K562 (cell line): ENCODE measurements around the gene EGFR. TPM values are rescaled to one million over a fixed set of nuclear protein-coding genes. Genes with fewer than 3 reads are reported as not detected.

Experiments
- ATAC-seq: fragments of 200-7000 bp; cut with Tn5 transposase; 3 replicates; pipeline ENCODE4 v1.9.1; 2020; ENCODE audit warnings: moderate library complexity
- BruUV-seq: library from RNA; stranded (reverse); fragments of 400-500 nt; replicated peaks from 2 replicates; lab custom pipeline; 2021; lab: Mats Ljungman, UMichigan
- CTCF ChIA-PET: fragments of 300-600 bp; formaldehyde crosslinking; extraction: SDS; loops from one replicate; lab custom pipeline; 2021; ENCODE audit warnings: low intra/inter-chr PET ratio; lab: Yijun Ruan, JAX
- POLR2A ChIA-PET: fragments of 300-600, 350-650 bp; sonication (Branson Sonifier 250); formaldehyde crosslinking; extraction: SDS; loops from one replicate; lab custom pipeline; 2021; ENCODE audit warnings: antibody characterized with exemption, inconsistent platforms; lab: Yijun Ruan, JAX
- DNase-seq, 4 experiments: peaks; one replicate each; pipeline versions ENCODE4 v3.0.0 to v3.0.0-alpha.2; 2011 to 2018; ENCODE audit warnings: low spot score in 3 of 4, mixed read lengths in 3 of 4; ENCODE audit errors: extremely low read depth in 1 of 4
- FAIRE-seq: peaks from 2 replicates; lab custom pipeline; 2011; peaks lifted over from hg19 to GRCh38; lab: Jason Lieb, UNC
- H2AFZ ChIP-seq: 2 replicates; pipeline ENCODE4 v1.6.0; 2011; ENCODE audit warnings: low read depth, low read length, control low read depth, inconsistent platforms
- H3K27ac ChIP-seq: fragments of 200-600 bp; 3 replicates; pipeline ENCODE4 v1.8.0; 2011; ENCODE audit warnings: low read depth, mild to moderate bottlenecking, control low read depth, inconsistent platforms, low read length, moderate library complexity, mixed read lengths; ENCODE audit errors: extremely low read depth
- H3K27me3 ChIP-seq, 2 experiments: fragments of 300-600 bp in 1 of 2; 2 replicates in 1 of 2; 3 replicates in 1 of 2; pipeline versions ENCODE4 v1.6.0 to v1.8.0; 2011; ENCODE audit warnings: inconsistent platforms in 2 of 2, low read length in 2 of 2, mild to moderate bottlenecking in 1 of 2, mixed read lengths in 1 of 2, moderate library complexity in 1 of 2; ENCODE audit not compliant: control insufficient read depth in 2 of 2, insufficient read depth in 2 of 2
- H3K36me3 ChIP-seq: fragments of 300-600 bp; 3 replicates; pipeline ENCODE4 v1.8.0; 2011; ENCODE audit warnings: mild to moderate bottlenecking, low read length, inconsistent platforms; ENCODE audit not compliant: control insufficient read depth, insufficient read depth
- H3K4me1 ChIP-seq, 2 experiments: fragments of 200-600 bp in 1 of 2; replicated peaks in 1 of 2; 2 replicates in 1 of 2; 3 replicates in 1 of 2; pipeline versions ENCODE4 v1.5.1 to v1.8.0; 2011; ENCODE audit warnings: inconsistent platforms in 2 of 2, low read length in 2 of 2, mild to moderate bottlenecking in 1 of 2, mixed read lengths in 1 of 2, moderate library complexity in 1 of 2; ENCODE audit not compliant: control insufficient read depth in 2 of 2, insufficient read depth in 2 of 2
- H3K4me2 ChIP-seq: 2 replicates; pipeline ENCODE4 v1.6.1; 2011; ENCODE audit warnings: low read length, control low read depth, inconsistent platforms, mixed read lengths; ENCODE audit not compliant: insufficient read depth
- H3K4me3 ChIP-seq: fragments of 200-600 bp; sonication (generic), shearing (Covaris generic); 2 replicates; pipeline ENCODE4 v1.5.1; 2016; ENCODE audit warnings: control low read depth, inconsistent platforms
- H3K79me2 ChIP-seq: fragments of 200-600 bp; 3 replicates; pipeline ENCODE4 v1.8.0; 2011; ENCODE audit warnings: low read length, inconsistent platforms; ENCODE audit not compliant: control insufficient read depth, insufficient read depth
- H3K9ac ChIP-seq, 2 experiments: 2 replicates each; pipeline versions ENCODE4 v1.6.0 to v1.6.1; 2011; ENCODE audit warnings: low read depth in 2 of 2, low read length in 2 of 2, control low read depth in 1 of 2, inconsistent platforms in 1 of 2, mild to moderate bottlenecking in 1 of 2, mixed read lengths in 1 of 2; ENCODE audit not compliant: insufficient read depth in 1 of 2
- H3K9me1 ChIP-seq: one replicate; pipeline ENCODE4 v1.6.0; 2011; ENCODE audit warnings: inconsistent platforms, mild to moderate bottlenecking, low read length, moderate library complexity; ENCODE audit not compliant: control insufficient read depth, insufficient read depth
- H3K9me3 ChIP-seq: replicated peaks from 2 replicates; pipeline ENCODE4 v1.5.1; 2011; ENCODE audit warnings: low read depth, low read length, inconsistent platforms; ENCODE audit not compliant: control insufficient read depth, insufficient read depth
- H4K20me1 ChIP-seq: replicated peaks from 2 replicates; pipeline ENCODE4 v1.6.1; 2011; ENCODE audit warnings: low read length, inconsistent platforms, mixed read lengths; ENCODE audit not compliant: control insufficient read depth, insufficient read depth
- EP300 ChIP-seq: IDR thresholded peaks from 2 replicates; pipeline ENCODE4 v1.6.1; 2012; ENCODE audit warnings: low read length, improper control_type of control experiment
- FUS ChIP-seq: fragments of 200-400 bp; formaldehyde crosslinking; optimal IDR thresholded peaks from 2 replicates; pipeline ENCODE3; 2017; ENCODE audit warnings: low read depth, low read length
- HMG20B ChIP-seq: fragments of 250-450 bp; sonication (Bioruptor Pico); IDR thresholded peaks from 2 replicates; pipeline ENCODE4 v1.5.0; 2021; ENCODE audit warnings: mild to moderate bottlenecking
- HNRNPL ChIP-seq: fragments of 200-400 bp; formaldehyde crosslinking; IDR thresholded peaks from 2 replicates; pipeline ENCODE4 v1.6.1; 2017; ENCODE audit warnings: low read depth, mild to moderate bottlenecking, low read length
- ILF3 ChIP-seq: fragments of 450-650 bp; IDR thresholded peaks from 2 replicates; pipeline ENCODE4 v1.6.1; 2018; ENCODE audit warnings: antibody characterized with exemption, mild to moderate bottlenecking, moderate library complexity, borderline replicate concordance
- MAZ ChIP-seq, 2 experiments: fragments of 450-650 bp in 1 of 2; sonication (generic) in 1 of 2; formaldehyde crosslinking; IDR thresholded peaks in 1 of 2; conservative IDR thresholded peaks in 1 of 2; 2 replicates each; pipeline versions ENCODE4 v1.4.0 to v1.5.0; 2020; ENCODE audit warnings: mild to moderate bottlenecking in 1 of 2, missing genetic modification reagents in 1 of 2
- POLR3G ChIP-seq: IDR thresholded peaks from 2 replicates; pipeline ENCODE4 v1.6.1; 2011; ENCODE audit not compliant: insufficient read length, insufficient replicate concordance; ENCODE audit errors: extremely low read depth
- PYGO2 ChIP-seq: fragments of 450-650 bp; IDR thresholded peaks from 2 replicates; pipeline ENCODE4 v1.6.1; 2016; ENCODE audit warnings: mild to moderate bottlenecking, missing genetic modification characterization, moderate library complexity, missing compliant biosample characterization
- STAT5A ChIP-seq: IDR thresholded peaks from 2 replicates; pipeline ENCODE4 v1.6.1; 2012; ENCODE audit warnings: low read length, inconsistent platforms, borderline replicate concordance
- TEAD2 ChIP-seq: fragments of 450-650 bp; IDR thresholded peaks from 2 replicates; pipeline ENCODE4 v1.6.1; 2016; ENCODE audit warnings: missing genetic modification characterization, control low read depth, missing compliant biosample characterization
- ZNF184 ChIP-seq: sonication (generic); formaldehyde crosslinking; IDR thresholded peaks from 2 replicates; pipeline ENCODE4 v1.5.0; 2020; ENCODE audit warnings: missing genetic modification reagents
- ZNF445 ChIP-seq: fragments of 250-450 bp; sonication (Bioruptor Pico); IDR thresholded peaks from 2 replicates; pipeline ENCODE4 v1.4.0; 2020; ENCODE audit warnings: low read depth, mild to moderate bottlenecking, moderate library complexity
- ZNF655 ChIP-seq: fragments of 250-450 bp; sonication (Bioruptor Pico); IDR thresholded peaks from 2 replicates; pipeline ENCODE4 v1.5.0; 2021
- WGBS: fragments of 100-300 bp; shearing (Covaris generic); methylation state at CpG from one replicate; pipeline ENCODE4 v1.1.6; 2016; ENCODE audit warnings: low coverage, mixed read lengths; ENCODE audit not compliant: insufficient coverage; ENCODE audit errors: missing lambda C conversion rate; 5-methylcytosine and 5-hydroxymethylcytosine counted together
- in situ Hi-C: fragments of 300-500 bp; cut with MboI; formaldehyde crosslinking; loops from 4 replicates; pipeline ENCODE4 v1.15.0; 2018; ENCODE audit warnings: inconsistent platforms, mixed read lengths
- intact Hi-C: fragments of 100-400 bp; cut with micrococcal nuclease; formaldehyde crosslinking; loops from 2 replicates; pipeline ENCODE4 v1.14.2; 2022
- polyA plus RNA-seq, 8 experiments: library from polyadenylated mRNA; depleted of rRNA in 4 of 8; stranded (reverse) in 5 of 8; unstranded in 3 of 8; fragments of >200 nt; fragmentation: Nextera tagmentation in 2 of 8; fragmentation: Illumina TruSeq in 1 of 8; extraction: Ambion mirVana in 2 of 8; extraction: Trizol in 1 of 8; gene quantifications; 2 replicates each; pipeline versions ENCODE4 v1.2.1 to v1.2.3, GENCODE V29; 2011 to 2014; ENCODE audit warnings: inconsistent platforms in 1 of 8, missing spikeins in 1 of 8
- total RNA-seq, 7 experiments: library from RNA; depleted of rRNA in 6 of 7; stranded (reverse); fragments of >200 nt in 6 of 7; fragmentation: Illumina TruSeq in 2 of 7; extraction: Trizol in 2 of 7; gene quantifications; 2 replicates each; pipeline versions ENCODE4 v1.2.1 to v1.2.3, GENCODE V29; 2011 to 2021; ENCODE audit warnings: low replicate concordance in 1 of 7

Gene EGFR
- total and polyA plus RNA-seq, 9 of the 15 experiments (the other 6 are each of a cell fraction or from before 2014, with no cell fraction given), result 0.13 TPM; not detected in 8

- POLR2A ChIA-PET, result interaction anchor here (0.7 kb wide), 1 partner anchor 54 kb away, joined by 3 read pairs; no protein-coding TSS in a partner anchor
- Histone ChIP-seq H3K79me2 (no peaks in the 10 kb centered on the region), H3K27me3 (peaks cover 0 to 10% of the 10 kb centered on the region in 2 experiments; a peak in 1 of 5 replicates), H3K9ac (no peak overlapping the region), H2AFZ (no peak overlapping the region), H4K20me1 (no peaks in the 10 kb centered on the region), H3K27ac (no peak overlapping the region), H3K9me1 (no peaks in the 10 kb centered on the region), H3K4me1 (peaks cover 15 to 16% of the 10 kb centered on the region in 2 experiments; a peak in 4 of 5 replicates), H3K4me2 (no peak overlapping the region), H3K4me3 (no peak overlapping the region), H3K9me3 (no peaks in the 10 kb centered on the region)
- WGBS, result 21% methylated on average over 16 of the region's 17 CpGs
- CTCF ChIA-PET, result no interaction called here
- intact Hi-C loops, result no loop called here
- no peak for DNase-seq
- in situ Hi-C loops, result no loop called here
- TF ChIP-seq ILF3, result no peak
- no peak for TF ChIP-seq POLR3G
- no peak for TF ChIP-seq EP300
- TF ChIP-seq HMG20B (CRISPR knock-in tag), result no peak
- no peak for TF ChIP-seq ZNF655 (CRISPR knock-in tag)
- TF ChIP-seq HNRNPL, result no peak
- TF ChIP-seq FUS, result no peak
- TF ChIP-seq MAZ (CRISPR knock-in tag; conservative IDR thresholded peaks at IDR 0.05 in 1 of 2, IDR thresholded peaks at IDR 0.05 in 1 of 2), result no peak
- TF ChIP-seq TEAD2 (tag), result no peak
- TF ChIP-seq STAT5A, result no peak
- TF ChIP-seq PYGO2 (tag), result no peak
- TF ChIP-seq ZNF184 (CRISPR knock-in tag), result no peak
- no peak for TF ChIP-seq ZNF445 (CRISPR knock-in tag)
- TF ChIP-seq, all 486 proteins: peak for 0
- ATAC-seq (no peak), FAIRE-seq (no peak)
- BruUV-seq, result no TSS peak
- no peaks in the 10 kb centered on the region for H3K36me3 ChIP-seq
Measured at GRCh38 chr7:55131142-55131929, 112.5 kb downstream of the EGFR start.
